NCI-H2081 treated with DMSO at 0.1 percent for 48 hours (cell line): ENCODE measurements around the gene PTPA.

Source experiments
- DNase-seq: peaks from one replicate; lab custom pipeline; 2025; lab: John Stamatoyannopoulos, UW

The PTPA gene

GRCh38 chr9:129081388-129081904 is 29.8 kb upstream of the PTPA start:
- DNase-seq = no peak

GRCh38 chr9:129084087-129084486 is 27.1 kb upstream of the PTPA start:
- no peak for DNase-seq

- no peak for DNase-seq
Measured at GRCh38 chr9:129089246-129089645, 22.0 kb upstream of the PTPA start.

GRCh38 chr9:129093602-129094386 is 17.4 kb upstream of the PTPA start:
- DNase-seq = no peak

- DNase-seq = no peak
Measured at GRCh38 chr9:129094387-129095169, 16.6 kb upstream of the PTPA start.

- no peak for DNase-seq
Measured at GRCh38 chr9:129095170-129095667, 16.0 kb upstream of the PTPA start.

GRCh38 chr9:129095908-129096307 is 15.3 kb upstream of the PTPA start:
- no peak for DNase-seq

GRCh38 chr9:129097671-129098306 is 13.4 kb upstream of the PTPA start:
- no peak for DNase-seq

- no peak for DNase-seq
Measured at GRCh38 chr9:129098328-129098727, 12.9 kb upstream of the PTPA start.

- DNase-seq = no peak
Measured at GRCh38 chr9:129100383-129101169, 10.6 kb upstream of the PTPA start.

GRCh38 chr9:129101279-129101678 is 9.9 kb upstream of the PTPA start:
- DNase-seq = no peak

GRCh38 chr9:129102095-129102525 is 9.1 kb upstream of the PTPA start:
- DNase-seq = no peak

GRCh38 chr9:129102791-129103594 is 8.2 kb upstream of the PTPA start:
- no peak for DNase-seq

- no peak for DNase-seq
Measured at GRCh38 chr9:129103595-129103965, 7.6 kb upstream of the PTPA start.

- DNase-seq = no peak
Measured at GRCh38 chr9:129104051-129104450, 7.2 kb upstream of the PTPA start.

- no peak for DNase-seq
Measured at GRCh38 chr9:129105857-129106694, 5.1 kb upstream of the PTPA start.

- DNase-seq = no peak
Measured at GRCh38 chr9:129107651-129108050, 3.6 kb upstream of the PTPA start.

- no peak for DNase-seq
Measured at GRCh38 chr9:129108083-129108804, 3.0 kb upstream of the PTPA start.
